HG02852 (cell line): ENCODE data around the gene PLXNA1.

Source experiments
- ATAC-seq: cut with Tn5 transposase; IDR thresholded peaks from one replicate; pipeline ENCODE4 v1.9.1; 2021; ENCODE audit warnings: mild to moderate bottlenecking, moderate library complexity; ENCODE audit not compliant: unreplicated experiment

The PLXNA1 gene

DNA sequence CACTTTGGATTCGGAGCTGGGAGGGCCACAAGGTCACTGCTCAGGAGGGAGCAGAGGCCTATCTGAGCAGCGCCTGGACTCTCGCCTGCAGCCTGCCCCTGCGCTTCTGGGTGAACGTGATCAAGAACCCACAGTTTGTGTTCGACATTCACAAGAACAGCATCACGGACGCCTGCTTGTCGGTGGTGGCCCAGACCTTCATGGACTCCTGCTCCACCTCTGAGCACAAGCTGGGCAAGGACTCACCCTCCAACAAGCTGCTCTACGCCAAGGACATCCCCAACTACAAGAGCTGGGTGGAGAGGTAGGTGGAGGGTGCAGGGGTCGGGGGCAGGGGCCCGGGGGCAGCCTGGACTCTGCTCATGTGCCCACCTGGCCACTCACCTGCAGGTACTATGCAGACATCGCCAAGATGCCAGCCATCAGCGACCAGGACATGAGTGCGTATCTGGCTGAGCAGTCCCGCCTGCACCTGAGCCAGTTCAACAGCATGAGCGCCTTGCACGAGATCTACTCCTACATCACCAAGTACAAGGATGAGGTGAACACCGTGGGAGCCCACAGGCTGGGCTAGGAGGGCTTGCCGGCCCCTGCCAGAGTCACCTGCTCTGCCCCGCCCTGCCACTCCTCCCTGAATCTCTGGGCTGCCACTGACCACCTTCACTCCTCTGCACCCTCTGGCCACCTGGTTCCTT lies 49.5 kb downstream of the PLXNA1 start:
- no peak for ATAC-seq
